ENCODE data around the gene BCKDHA.

Gene BCKDHA

DNA sequence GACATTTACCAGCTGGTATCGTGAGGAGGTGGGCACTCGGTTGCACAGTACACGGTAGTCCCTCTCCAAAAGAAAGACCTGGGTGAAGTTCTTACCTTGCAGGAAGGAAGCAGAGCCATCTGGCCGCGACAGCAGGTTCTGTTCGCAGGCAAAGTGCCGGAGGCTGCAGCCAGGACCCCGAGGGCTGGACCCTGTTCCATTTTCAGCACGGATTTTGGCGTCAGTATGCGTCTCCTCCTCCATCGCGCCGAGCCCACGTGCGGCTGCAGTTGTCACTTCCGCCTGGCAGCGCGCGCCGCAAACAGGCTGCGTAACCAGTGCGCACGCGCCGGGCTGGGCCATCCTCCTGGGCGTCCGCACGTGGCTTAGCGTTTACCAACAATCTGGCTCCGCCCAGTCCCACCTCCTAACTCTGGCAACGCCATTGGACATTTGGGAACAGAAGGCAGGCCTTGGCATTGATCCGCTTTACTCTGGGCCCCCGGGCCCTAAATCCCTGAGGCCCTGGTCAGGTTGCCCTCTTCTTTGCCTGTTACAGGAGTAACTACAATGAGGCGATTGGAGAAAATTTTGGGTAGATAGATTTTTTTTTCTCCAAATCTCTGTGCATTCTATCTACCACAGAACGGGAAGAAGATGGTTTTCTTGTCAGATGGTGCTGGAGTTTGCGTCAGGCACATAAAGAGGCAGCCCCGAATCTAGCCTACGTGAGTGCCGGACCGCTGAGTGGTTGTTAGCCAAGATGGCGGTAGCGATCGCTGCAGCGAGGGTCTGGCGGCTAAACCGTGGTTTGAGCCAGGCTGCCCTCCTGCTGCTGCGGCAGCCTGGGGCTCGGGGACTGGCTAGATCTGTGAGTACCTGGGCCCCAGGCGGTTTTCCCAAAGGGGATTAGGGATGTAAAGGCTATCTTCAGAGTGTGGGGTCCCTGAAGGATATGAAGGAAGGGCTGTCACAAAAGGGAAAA is at the start of gene BCKDHA, which contains the start of gene EXOSC5:
Gene BCKDHA, plus strand, starts transcription at position 733 of the 964 bp plus-strand sequence. Its CDS starts 10 bp downstream, at position 743.
Gene EXOSC5, minus strand, starts transcription at position 274 of the 964 bp plus-strand sequence. Its CDS starts 31 bp downstream, at position 243.
- TF ChIP-seq, protein P1, sequence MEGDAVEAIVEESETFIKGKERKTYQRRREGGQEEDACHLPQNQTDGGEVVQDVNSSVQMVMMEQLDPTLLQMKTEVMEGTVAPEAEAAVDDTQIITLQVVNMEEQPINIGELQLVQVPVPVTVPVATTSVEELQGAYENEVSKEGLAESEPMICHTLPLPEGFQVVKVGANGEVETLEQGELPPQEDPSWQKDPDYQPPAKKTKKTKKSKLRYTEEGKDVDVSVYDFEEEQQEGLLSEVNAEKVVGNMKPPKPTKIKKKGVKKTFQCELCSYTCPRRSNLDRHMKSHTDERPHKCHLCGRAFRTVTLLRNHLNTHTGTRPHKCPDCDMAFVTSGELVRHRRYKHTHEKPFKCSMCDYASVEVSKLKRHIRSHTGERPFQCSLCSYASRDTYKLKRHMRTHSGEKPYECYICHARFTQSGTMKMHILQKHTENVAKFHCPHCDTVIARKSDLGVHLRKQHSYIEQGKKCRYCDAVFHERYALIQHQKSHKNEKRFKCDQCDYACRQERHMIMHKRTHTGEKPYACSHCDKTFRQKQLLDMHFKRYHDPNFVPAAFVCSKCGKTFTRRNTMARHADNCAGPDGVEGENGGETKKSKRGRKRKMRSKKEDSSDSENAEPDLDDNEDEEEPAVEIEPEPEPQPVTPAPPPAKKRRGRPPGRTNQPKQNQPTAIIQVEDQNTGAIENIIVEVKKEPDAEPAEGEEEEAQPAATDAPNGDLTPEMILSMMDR (IDR thresholded peaks at IDR 0.05; ENCODE audit: low read length), result no peak
- no peak for TF ChIP-seq EZH2phosphoT487 (IDR thresholded peaks at IDR 0.05; ENCODE audit: low read length)
- TF ChIP-seq EZH2 (optimal IDR thresholded peaks at IDR 0.05; ENCODE audit: low read depth, low read length), result no peak
- Histone ChIP-seq H3K79me2 (ENCODE audit: low read length) (peaks cover 61% of the 10 kb centered on the region), H3F3A (ENCODE audit: insufficient read depth, low read length) (no peaks in the 10 kb centered on the region), H4K20me1 (ENCODE audit: insufficient read depth, low read length) (no peaks in the 10 kb centered on the region), H3K36me3 (replicated peaks; ENCODE audit: insufficient read depth, low read length) (no peaks in the 10 kb centered on the region), H3K9me2 (replicated peaks; ENCODE audit: insufficient read depth, low read length) (no peaks in the 10 kb centered on the region), H3K4me2 (ENCODE audit: low read depth, low read length) (peak within 1 kb of the TSS; percentile 98), H2AFZ (ENCODE audit: low read length) (peak within 1 kb of the TSS; percentile 69), H3K27me3 (replicated peaks; ENCODE audit: insufficient read depth, low read length) (no peaks in the 10 kb centered on the region), H3K4me3 (ENCODE audit: low read length) (peak within 1 kb of the TSS; percentile 98), H3K9me3 (replicated peaks; ENCODE audit: insufficient read depth, low read length) (no peaks in the 10 kb centered on the region), H3K27ac (ENCODE audit: low read length) (peak within 1 kb of the TSS; percentile 77), H3K9ac (ENCODE audit: low read length) (peak within 1 kb of the TSS; percentile 98), H3K4me1 (ENCODE audit: low read length) (peaks cover 14% of the 10 kb centered on the region)
- DNase-seq, result peak; percentile 100

DNA sequence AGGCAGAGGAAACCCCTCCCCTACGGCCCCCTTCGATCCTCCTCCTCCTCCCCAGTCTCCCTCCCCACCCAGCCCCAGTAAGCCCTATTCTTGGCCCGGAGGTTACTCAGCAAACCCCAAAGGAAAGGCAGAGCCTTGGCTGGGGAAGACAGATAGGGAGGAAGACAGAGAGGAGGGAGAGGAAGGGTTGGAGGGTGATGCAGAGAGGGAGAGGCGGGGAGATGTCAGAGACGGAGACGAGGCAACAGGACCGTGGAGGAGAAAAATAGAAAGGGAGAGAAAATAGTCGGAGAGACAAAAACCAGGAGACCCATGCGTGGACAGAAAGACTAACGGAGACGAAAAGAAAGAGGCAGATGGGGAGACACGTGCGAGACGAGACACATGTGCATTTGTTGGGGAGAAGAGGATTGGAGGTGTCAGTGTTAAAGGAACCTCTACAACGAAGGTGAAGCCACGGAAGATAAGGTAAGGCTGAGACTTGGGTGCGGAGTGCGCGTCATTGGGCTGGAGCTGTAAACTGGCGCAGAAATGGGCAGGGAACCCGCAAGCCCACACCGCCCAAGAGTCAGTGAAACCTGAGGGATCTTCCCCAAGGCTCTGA is 46.8 kb upstream of the BCKDHA start:
- TF ChIP-seq EZH2phosphoT487 (IDR thresholded peaks at IDR 0.05; ENCODE audit: low read length) (no peak), EZH2 (optimal IDR thresholded peaks at IDR 0.05; ENCODE audit: low read depth, low read length) (no peak)
- TF ChIP-seq, protein P1 (IDR thresholded peaks at IDR 0.05; ENCODE audit: low read length), result no peak
- Histone ChIP-seq H3K4me2 (ENCODE audit: low read depth, low read length) (peak overlapping the region; percentile 96), H3K27me3 (replicated peaks; ENCODE audit: insufficient read depth, low read length) (no peaks in the 10 kb centered on the region), H3K9me3 (replicated peaks; ENCODE audit: insufficient read depth, low read length) (no peaks in the 10 kb centered on the region), H3F3A (ENCODE audit: insufficient read depth, low read length) (peaks cover 11% of the 10 kb centered on the region), H3K36me3 (replicated peaks; ENCODE audit: insufficient read depth, low read length) (no peaks in the 10 kb centered on the region), H3K4me1 (ENCODE audit: low read length) (peaks cover 8% of the 10 kb centered on the region; the same call in 1 of the 2 replicates), H3K9me2 (replicated peaks; ENCODE audit: insufficient read depth, low read length) (no peaks in the 10 kb centered on the region), H3K79me2 (ENCODE audit: low read length) (peaks cover 3% of the 10 kb centered on the region; the same call in 1 of the 2 replicates), H3K27ac (ENCODE audit: low read length) (no peak overlapping the region), H4K20me1 (ENCODE audit: insufficient read depth, low read length) (no peaks in the 10 kb centered on the region), H2AFZ (ENCODE audit: low read length) (peak overlapping the region; percentile 87), H3K4me3 (ENCODE audit: low read length) (peak overlapping the region; percentile 91), H3K9ac (ENCODE audit: low read length) (peak overlapping the region; percentile 67; the same call in 1 of the 2 replicates)
- no peak for DNase-seq

DNA sequence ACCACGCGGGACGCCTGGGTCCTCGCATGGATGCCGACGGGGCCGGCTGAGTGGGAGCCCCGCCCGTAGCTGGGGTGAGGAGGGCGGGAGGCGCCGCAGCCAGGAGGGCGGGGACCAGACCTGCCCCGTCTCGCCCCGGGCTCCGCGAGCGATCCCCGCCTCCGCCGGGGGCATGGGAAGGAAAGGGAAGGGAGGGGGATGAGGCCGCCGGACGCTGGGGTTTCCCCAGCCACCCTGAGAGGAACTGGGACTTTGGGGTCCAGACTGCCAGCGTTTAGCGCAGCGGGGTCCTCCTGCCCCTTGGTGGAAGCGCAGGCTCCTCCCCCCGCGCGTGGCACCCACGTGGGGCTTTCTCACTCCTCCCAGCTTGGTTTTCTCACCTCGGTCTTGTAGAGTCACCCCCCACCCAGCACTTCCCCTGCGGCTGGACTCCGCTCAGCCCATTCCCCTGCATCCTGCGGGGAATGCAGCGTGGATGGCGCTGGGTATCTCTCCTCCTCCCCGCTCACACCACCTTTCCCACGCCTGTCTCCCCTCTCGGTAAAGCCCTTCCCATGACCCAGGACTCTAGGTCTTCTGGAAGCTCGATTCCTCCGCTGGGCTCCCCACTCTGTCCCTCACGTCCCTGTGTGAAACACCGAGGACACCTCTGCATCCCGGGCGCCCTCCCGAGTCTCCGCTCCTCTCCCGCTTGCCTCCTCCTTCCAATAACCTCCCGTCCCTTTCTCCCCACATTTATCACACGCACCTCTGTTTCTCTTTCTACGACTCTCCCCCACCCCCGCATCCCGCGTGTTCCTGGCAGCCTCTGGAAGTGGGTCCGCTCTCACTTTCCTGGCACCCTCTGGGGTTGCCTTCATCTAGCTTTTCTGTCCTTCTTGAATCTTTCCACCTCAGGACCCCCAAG is 46.0 kb upstream of the BCKDHA start:
- Histone ChIP-seq H3K4me2 (ENCODE audit: low read depth, low read length) (peak overlapping the region; percentile 96), H3K79me2 (ENCODE audit: low read length) (peaks cover 3% of the 10 kb centered on the region; the same call in 1 of the 2 replicates), H4K20me1 (ENCODE audit: insufficient read depth, low read length) (no peaks in the 10 kb centered on the region), H3K4me1 (ENCODE audit: low read length) (peaks cover 8% of the 10 kb centered on the region; the same call in 1 of the 2 replicates), H3K4me3 (ENCODE audit: low read length) (peak overlapping the region; percentile 91), H3F3A (ENCODE audit: insufficient read depth, low read length) (peaks cover 11% of the 10 kb centered on the region), H2AFZ (ENCODE audit: low read length) (peak overlapping the region; percentile 87), H3K9me3 (replicated peaks; ENCODE audit: insufficient read depth, low read length) (no peaks in the 10 kb centered on the region), H3K27me3 (replicated peaks; ENCODE audit: insufficient read depth, low read length) (no peaks in the 10 kb centered on the region), H3K9me2 (replicated peaks; ENCODE audit: insufficient read depth, low read length) (no peaks in the 10 kb centered on the region), H3K9ac (ENCODE audit: low read length) (peak overlapping the region; percentile 67; the same call in 1 of the 2 replicates), H3K27ac (ENCODE audit: low read length) (no peak overlapping the region), H3K36me3 (replicated peaks; ENCODE audit: insufficient read depth, low read length) (no peaks in the 10 kb centered on the region)
- DNase-seq, result peak; percentile 56
- TF ChIP-seq, protein P1 (IDR thresholded peaks at IDR 0.05; ENCODE audit: low read length), result no peak
- no peak for TF ChIP-seq EZH2 (optimal IDR thresholded peaks at IDR 0.05; ENCODE audit: low read depth, low read length)
- TF ChIP-seq EZH2phosphoT487 (IDR thresholded peaks at IDR 0.05; ENCODE audit: low read length), result no peak

Measured in MM.1S (cell line).